Stimulated activated CD8-positive, alpha-beta memory T cell treated with anti-CD3 and anti-CD28 coated beads, Interleukin-7, amount 100 ng/mL, for 48 hours (primary cell): Measurements from ENCODE around the gene GJB5.
"Not testable (repeated sequence)": the region's sequence is repeated elsewhere in the genome, so short reads cannot be mapped to it uniquely, and the experiment has no call there.

Experiments
- DNase-seq, 2 donors: peaks; one replicate each; pipeline ENCODE4 v3.0.0-alpha.2; 2020; ENCODE audit warnings: low read depth in 1 of 2; ENCODE audit errors: extremely low read depth in 1 of 2

GJB5 gene

DNA sequence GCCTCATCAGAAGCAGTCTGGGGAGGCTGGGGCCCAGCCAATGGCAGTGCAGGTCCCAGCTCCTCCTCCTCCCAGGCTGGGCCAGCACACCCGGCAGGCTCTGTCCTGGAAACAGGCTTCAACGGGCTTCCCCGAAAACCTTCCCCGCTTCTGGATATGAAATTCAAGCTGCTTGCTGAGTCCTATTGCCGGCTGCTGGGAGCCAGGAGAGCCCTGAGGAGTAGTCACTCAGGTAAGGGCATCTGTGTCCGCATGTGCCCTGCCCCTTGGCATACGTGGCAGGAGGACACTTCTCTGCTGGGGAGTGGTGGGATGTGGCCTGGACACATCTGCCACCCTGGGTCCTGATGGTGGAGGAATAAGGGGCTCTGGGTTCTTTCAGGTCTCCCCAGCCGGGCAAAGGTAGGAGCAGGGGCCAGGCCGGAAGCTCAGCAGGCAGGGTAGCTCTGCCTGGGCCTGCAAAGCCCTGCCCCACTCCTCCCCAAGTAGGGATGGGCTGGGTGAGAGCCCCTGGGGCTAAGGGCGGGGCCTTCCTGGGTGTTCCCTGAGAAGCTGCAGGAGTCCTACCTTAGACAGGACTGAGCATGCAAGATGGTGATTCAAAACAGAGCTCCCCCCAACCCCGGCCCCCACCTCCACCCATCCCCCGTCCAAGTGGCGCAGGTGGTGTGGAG, at the start of gene GJB5:
TSS of gene GJB5 (plus strand) at position 84 of the 674 bp plus-strand sequence. CDS start 2,284 bp downstream, outside the sequence.
- DNase-seq: no peak

GRCh38 chr1:34705077-34705476, 49.8 kb upstream of the GJB5 start:
- DNase-seq: no peak

DNA sequence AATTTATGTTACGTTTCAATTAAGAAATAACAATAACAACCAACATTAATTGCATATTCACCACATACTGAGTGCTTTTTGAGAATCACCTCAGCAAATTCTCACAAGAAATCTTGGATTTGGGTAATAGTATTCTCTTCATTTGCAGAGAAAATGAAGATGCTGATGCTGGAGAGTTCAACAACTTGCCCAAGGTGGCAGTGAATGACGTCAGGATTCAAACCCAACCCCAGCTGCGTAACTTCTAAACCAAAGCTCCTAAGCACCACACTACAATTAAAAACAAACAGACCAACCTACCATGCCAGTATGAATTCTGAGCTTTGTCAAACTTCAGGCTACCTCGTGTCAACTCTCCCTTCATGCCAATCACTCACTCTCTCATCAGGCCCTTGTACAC, 46.7 kb upstream of the GJB5 start:
- no peak for DNase-seq

- DNase-seq: no peak
Measured at GRCh38 chr1:34709547-34709946, 45.3 kb upstream of the GJB5 start.

GRCh38 chr1:34710812-34711211, 44.0 kb upstream of the GJB5 start:
- DNase-seq: no peak

GRCh38 chr1:34711485-34711884, 43.4 kb upstream of the GJB5 start:
- DNase-seq: no peak

DNA sequence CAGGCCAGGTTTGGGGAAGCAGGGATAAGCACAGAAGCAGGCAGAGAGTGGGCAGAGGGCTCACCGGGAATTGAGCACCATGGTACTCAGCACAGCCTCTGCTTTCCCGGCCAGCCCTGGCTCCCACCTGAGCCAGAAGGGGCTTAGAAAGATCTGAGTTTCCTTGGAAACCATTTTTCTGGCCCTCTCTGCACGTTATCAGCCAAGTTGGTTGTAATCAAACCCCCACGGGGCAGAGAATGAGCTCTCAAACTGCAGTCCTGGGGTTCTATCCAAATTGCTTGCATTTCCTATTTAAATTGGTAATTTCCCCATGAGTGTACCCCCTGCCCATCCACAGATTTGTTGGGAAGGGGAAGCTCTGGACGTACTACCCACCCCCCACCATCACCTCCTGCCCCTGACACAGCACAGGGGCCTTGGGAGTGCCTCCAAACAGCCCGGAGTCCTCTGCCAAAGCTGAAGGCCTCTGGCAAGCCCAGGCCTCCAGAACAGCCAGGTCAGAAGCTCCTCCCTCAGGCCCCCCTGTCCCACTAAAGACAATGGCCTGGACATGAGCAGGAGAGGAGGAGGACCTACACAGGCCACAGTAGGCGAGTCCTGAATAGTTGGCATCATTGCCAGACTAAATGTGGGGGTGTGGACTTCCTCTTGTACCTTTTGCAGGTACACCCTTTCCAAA, 42.7 kb upstream of the GJB5 start:
- DNase-seq: no peak

DNA sequence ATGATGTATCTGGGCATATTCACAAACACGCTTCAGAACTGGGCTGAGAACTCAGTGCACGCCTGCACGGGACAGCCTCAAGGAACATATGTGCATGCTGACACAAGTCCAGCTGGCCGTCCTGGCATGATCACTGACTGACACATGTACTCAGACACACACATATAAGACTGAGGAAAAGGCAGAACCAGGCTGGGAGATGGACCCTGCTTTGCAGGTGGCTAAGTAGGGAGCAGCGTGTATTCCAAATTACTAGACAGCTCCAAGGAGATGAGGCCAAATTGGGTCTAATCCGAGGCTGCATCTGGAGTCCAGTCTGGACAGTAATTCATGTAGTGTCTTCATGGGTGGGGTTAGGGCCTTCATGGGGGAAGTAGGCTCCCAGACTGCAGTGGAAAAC, 41.4 kb upstream of the GJB5 start:
- no peak for DNase-seq

DNA sequence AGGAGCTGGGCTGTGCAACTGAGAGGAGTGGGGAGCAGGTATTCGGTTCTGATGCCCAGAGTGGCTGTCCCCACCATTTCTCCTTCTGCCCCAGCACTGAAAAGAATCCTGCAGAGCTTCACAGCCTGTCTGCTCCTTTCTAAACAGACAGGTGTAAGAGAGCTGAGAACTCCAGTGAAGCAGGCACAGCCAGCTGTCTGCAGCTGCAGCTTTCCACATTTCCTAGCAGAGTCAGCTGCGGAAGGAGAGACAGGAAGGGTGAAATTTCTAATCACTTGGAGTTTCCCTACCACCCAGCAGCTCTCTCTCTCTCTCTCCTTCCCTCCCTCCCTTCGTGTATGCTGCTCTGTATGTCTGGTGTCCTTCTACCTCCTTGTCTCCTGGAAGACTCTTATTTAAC, 40.5 kb upstream of the GJB5 start:
- no peak for DNase-seq

DNA sequence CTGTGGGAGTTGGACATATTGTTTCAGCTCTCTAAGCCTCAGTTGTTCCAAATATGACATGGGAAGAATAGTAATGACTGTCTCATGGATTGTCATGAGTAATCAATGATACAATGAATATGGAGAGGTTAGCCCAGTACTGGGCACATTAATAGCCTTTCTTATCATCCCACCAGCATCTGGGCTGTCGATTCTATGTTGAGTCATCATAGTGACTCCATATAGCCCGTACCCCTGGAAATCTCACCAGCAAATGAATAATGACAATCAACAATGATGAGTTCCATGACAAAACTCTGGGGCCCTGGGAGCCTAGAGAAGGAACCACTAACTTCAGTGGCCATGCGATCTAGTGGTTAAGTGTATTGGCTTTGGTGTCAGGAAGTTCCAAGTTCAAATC, 39.7 kb upstream of the GJB5 start:
- DNase-seq: no peak

DNA sequence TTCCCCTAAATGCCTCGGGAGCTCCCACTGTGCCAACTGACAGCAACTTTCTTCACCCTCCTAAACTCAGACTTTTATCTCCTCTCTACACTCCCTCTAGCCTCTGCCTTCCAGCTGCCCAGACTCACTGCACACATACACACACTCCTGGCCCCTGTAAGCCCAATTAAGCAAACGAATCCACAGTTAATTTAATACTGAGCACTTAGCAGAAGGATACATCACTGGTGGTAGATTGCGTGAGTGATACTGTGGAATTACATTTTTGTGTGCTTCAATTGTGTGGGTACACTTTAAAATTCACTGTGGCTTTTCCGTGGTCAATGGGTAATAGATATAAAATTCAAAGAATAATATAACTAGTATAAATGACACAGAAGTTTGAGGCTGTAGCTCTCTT, 33.6 kb upstream of the GJB5 start:
- no peak for DNase-seq

DNA sequence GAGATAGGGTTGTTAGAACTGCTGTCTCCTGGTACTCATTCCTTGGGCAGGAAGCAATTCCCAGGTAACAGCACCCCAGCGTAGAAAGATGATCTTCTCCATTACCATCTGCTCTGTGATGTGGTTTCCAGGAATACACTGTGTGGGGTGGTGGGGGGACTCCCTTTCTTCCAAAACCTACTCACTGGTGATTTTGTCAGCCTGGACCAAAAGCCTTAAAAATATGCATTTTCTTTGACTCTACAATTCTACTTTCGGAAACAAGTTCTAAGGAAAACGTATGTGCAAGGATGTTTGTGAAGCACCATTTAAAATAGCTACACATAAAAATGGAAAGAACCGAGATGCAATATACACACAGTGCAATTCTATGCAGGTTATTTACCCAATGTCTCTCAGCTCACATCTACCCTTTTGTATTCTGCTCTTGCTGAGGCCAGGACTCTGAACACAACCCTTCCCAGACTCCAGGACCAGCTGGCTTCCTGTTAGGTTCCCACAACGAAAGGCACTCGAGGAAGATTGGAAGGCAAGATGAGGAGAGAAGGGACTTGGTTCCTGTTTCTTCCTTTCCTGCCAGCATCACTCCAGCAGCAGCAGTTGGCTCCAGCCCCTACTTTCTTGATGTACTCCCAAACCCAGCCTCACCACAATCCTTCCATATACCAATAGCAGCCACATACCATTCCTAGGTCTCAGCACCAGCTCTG, 33.0 kb upstream of the GJB5 start:
- no peak for DNase-seq

DNA sequence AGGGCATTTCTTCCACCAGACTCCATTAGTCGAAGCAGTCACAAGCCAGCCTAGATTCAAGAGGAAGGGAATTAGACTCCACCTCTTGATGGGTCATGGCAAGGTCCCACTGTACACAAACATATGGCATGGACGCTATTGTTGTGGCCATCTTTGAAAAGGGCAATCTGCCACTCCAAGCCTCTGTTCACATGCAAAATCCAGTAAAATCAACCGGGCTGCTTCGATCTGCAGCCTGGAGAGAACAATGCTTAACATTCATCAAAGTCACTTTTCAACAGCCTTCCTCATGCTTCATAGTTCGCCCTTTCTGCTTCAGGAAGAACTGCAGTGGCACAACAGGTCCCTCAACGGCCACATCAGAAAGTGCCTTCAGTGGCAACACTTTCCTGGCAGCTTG, 28.0 kb upstream of the GJB5 start:
- DNase-seq: no peak

DNA sequence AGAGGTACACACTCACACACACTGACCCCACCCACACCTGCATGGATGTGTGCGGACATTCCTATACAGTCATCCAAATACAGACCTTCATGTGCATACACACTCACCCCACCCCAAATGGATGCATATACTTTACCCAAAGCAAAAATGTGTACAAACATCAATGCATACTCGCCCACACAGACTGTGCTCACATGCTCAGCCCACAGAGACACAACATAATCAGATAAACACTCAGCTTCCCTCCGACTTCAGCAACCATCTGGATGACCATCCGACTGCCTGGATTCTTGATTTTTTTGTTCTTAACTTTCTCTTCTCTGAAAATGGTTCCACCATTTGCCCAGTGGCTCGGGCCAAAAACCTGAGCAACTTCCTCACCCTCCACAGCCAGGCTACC, 24.4 kb upstream of the GJB5 start:
- DNase-seq: no peak

- DNase-seq: not testable (repeated sequence)
Measured at GRCh38 chr1:34732831-34733230, 22.0 kb upstream of the GJB5 start.

GRCh38 chr1:34736692-34737091, 18.2 kb upstream of the GJB5 start:
- no peak for DNase-seq

DNA sequence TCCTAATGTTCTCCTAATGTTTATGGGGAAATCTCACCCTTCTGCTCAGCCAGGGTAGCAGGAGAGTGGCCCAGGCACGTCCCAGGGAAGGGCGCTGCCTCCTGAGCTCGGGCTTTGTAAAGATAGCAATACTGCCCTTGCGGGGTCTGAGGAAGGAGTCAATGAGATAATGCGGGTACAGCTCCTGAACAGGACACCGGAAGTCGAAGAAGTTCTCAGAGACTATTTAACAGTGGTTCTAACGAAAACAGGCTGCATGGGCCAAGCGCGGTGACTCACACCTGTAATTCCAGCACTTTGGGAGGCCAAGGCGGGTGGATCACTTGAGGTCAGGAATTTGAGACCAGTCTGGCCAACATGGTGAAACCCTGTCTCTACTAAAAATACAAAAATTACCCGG, 17.6 kb upstream of the GJB5 start:
- not testable (repeated sequence) for DNase-seq

- no peak for DNase-seq
Measured at GRCh38 chr1:34739613-34740012, 15.2 kb upstream of the GJB5 start.

GRCh38 chr1:34740161-34740868, 14.5 kb upstream of the GJB5 start:
- DNase-seq: no peak

- peak; percentile 56 to 66 for DNase-seq
Measured at GRCh38 chr1:34742667-34743270, 12.1 kb upstream of the GJB5 start.

- no peak for DNase-seq
Measured at GRCh38 chr1:34743775-34744174, 11.1 kb upstream of the GJB5 start.
